ENCODE results near the gene KRT76.

KRT76 gene

GRCh38 chr12:52740584-52740983 lies 36.6 kb downstream of the KRT76 start:
- TF ChIP-seq, protein P1, sequence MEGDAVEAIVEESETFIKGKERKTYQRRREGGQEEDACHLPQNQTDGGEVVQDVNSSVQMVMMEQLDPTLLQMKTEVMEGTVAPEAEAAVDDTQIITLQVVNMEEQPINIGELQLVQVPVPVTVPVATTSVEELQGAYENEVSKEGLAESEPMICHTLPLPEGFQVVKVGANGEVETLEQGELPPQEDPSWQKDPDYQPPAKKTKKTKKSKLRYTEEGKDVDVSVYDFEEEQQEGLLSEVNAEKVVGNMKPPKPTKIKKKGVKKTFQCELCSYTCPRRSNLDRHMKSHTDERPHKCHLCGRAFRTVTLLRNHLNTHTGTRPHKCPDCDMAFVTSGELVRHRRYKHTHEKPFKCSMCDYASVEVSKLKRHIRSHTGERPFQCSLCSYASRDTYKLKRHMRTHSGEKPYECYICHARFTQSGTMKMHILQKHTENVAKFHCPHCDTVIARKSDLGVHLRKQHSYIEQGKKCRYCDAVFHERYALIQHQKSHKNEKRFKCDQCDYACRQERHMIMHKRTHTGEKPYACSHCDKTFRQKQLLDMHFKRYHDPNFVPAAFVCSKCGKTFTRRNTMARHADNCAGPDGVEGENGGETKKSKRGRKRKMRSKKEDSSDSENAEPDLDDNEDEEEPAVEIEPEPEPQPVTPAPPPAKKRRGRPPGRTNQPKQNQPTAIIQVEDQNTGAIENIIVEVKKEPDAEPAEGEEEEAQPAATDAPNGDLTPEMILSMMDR (IDR thresholded peaks at IDR 0.05; ENCODE audit: extremely low read depth, insufficient read depth, missing control alignments): no peak
- no peak for DNase-seq (ENCODE audit: low spot score)
- in situ Hi-C loops (cut with MboI; ENCODE audit: low pct_unique_long_range_greater_than_20kb, low sequenced_read_pairs, unreplicated experiment): no loop called here

GRCh38 chr12:52739963-52740362 lies 37.2 kb downstream of the KRT76 start:
- in situ Hi-C loops (cut with MboI; ENCODE audit: low pct_unique_long_range_greater_than_20kb, low sequenced_read_pairs, unreplicated experiment): no loop called here
- TF ChIP-seq, protein P1 (IDR thresholded peaks at IDR 0.05; ENCODE audit: extremely low read depth, insufficient read depth, missing control alignments): no peak
- no peak for DNase-seq (ENCODE audit: low spot score)

GRCh38 chr12:52735816-52736632 lies 41.1 kb downstream of the KRT76 start:
- no peak for DNase-seq (ENCODE audit: low spot score)
- TF ChIP-seq, protein P1 (IDR thresholded peaks at IDR 0.05; ENCODE audit: extremely low read depth, insufficient read depth, missing control alignments): no peak
- in situ Hi-C loops (cut with MboI; ENCODE audit: low pct_unique_long_range_greater_than_20kb, low sequenced_read_pairs, unreplicated experiment): no loop called here

GRCh38 chr12:52735106-52735505 lies 42.0 kb downstream of the KRT76 start:
- in situ Hi-C loops (cut with MboI; ENCODE audit: low pct_unique_long_range_greater_than_20kb, low sequenced_read_pairs, unreplicated experiment): no loop called here
- TF ChIP-seq, protein P1 (IDR thresholded peaks at IDR 0.05; ENCODE audit: extremely low read depth, insufficient read depth, missing control alignments): no peak
- no peak for DNase-seq (ENCODE audit: low spot score)

DNA sequence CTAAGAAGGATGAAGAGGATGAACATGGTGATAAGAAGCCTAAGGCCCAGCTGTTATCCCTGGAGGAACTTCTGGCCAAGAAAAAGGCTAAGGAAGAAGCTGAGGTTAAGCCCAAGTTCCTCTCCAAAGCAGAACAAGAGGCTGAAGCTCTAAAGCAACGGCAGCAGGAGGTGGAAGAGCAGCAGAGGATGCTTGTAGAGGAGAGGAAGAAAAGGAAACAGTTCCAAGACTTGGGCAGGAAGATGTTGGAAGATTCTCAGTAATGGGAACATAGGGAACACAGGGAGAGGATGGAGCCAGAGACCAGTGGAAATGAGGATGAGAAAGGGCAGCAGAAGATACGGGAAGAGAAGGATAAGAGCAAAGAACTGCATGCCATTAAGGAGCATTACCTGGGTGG lies 46.4 kb downstream of the KRT76 start:
- DNase-seq (ENCODE audit: low spot score): no peak
- TF ChIP-seq, protein P1 (IDR thresholded peaks at IDR 0.05; ENCODE audit: extremely low read depth, insufficient read depth, missing control alignments): no peak
- in situ Hi-C loops (cut with MboI; ENCODE audit: low pct_unique_long_range_greater_than_20kb, low sequenced_read_pairs, unreplicated experiment): no loop called here

- no peak for DNase-seq (ENCODE audit: low spot score)
- in situ Hi-C loops (cut with MboI; ENCODE audit: low pct_unique_long_range_greater_than_20kb, low sequenced_read_pairs, unreplicated experiment): no loop called here
- TF ChIP-seq, protein P1 (IDR thresholded peaks at IDR 0.05; ENCODE audit: extremely low read depth, insufficient read depth, missing control alignments): no peak
These were observed 46.8 kb downstream of the KRT76 start for GRCh38 chr12:52730383-52730782.

Measured in GM13977 (cell line).